Effector CD8-positive, alpha-beta T cell (primary cell): ENCODE data around the gene MAGEA10.
"Not testable (repeated sequence)": the region's sequence is repeated elsewhere in the genome, so short reads cannot be mapped to it uniquely, and the experiment has no call there.

Experiments
- DNase-seq: peaks from one replicate; lab custom pipeline; 2025; lab: John Stamatoyannopoulos, UW
- total RNA-seq, 4 experiments: gene quantifications; one replicate each; lab custom pipeline; 2026; lab: John Stamatoyannopoulos, UW

Gene MAGEA10
- total RNA-seq: 0 reads per million in 4 experiments

DNA sequence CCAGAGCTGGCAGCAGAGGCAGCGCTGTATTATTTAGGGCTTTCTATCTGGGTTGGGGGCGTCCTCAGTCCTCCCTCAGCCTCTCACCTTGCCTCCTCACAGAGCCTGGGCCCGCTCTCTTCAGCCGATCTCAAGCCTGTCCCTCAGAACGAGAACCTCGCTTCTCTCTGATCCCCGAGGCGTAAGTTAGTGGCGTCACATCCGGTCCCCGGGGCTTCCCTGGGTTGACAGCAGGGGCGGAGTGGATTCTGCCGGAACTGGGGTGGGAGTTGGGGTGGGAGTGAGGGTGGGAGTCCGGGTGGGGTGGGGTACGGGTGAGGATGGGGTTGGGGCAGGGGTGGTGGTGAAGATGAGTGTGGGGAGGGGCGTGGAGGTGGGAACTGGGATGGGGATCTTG lies at the start of gene MAGEA10:
Gene MAGEA10, minus strand, starts transcription at position 190 of the 397 bp plus-strand sequence. CDS start 2,957 bp downstream, outside the sequence.
- no peak for DNase-seq

DNA sequence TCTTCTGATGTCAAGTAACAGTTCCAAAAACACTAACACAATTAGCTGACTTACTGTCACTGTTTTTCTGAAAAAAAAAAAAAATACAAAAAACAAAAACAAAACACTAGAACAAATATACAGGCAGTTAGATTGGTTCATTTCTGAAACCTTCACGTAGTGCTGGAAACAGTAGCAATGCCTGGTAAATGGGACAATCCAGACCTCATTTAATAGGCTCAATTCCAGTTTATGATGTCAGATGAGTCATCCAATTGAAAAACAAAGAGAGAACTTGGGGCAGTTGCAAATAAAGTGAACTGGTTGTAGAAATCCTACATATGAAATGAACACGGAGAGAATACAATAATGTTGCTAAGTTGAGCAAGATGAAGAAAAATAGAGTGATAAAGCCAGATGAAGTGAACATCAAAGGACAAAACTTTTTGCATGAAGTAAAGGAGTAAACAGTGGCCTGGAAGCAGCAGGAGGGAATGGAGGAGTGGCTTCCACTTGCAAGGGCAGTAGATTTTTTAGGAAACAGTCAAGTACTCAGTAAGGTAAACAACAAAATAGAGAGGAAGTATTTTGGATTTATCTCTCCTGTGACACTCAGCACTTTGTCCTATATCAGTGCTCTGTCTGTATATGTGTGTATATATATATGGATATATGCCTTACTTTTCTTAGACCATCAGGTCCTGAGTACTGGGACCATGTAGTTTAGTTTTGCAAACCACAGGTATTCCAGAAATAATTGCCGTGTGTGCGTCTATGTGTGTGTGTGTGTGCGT lies 39.3 kb upstream of the MAGEA10 start:
- DNase-seq: no peak

DNA sequence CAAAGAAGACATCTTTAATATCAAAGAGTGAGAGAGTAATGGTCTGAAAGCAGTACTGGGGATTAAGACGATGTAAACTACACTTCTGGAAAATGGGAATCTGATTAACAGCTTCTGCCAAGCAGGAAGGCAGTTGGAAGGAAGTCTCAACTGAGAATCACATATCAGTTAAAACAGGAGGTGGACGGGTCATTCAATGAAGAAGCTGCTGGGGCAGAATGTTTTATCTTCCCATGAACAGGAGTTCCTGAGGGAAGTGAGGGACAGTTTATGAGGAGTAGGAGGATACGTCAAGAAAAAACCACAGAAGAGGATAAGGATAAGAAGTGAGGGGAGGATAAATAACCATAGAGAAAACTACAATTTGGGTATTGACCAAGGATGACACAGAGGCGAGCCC lies 38.7 kb upstream of the MAGEA10 start:
- DNase-seq: no peak

DNA sequence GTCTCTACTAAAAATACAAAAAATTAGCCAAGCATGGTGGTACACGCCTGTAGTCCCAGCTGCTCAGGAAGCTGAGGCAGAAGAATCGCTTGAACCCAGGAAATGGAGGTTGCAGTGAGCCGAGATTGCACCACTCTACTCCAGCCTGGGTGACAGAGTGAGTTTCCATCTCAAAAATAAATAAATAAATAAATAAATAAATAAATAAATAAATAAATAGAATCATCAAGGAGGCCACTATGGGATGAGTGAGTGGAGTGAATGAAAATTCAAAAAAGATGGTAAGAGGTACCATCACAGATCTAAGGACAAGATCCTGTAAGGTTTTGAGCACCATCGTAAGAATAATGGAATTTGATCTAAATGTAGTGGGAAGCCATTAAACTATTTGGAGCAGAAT lies 37.5 kb upstream of the MAGEA10 start:
- not testable (repeated sequence) for DNase-seq

DNA sequence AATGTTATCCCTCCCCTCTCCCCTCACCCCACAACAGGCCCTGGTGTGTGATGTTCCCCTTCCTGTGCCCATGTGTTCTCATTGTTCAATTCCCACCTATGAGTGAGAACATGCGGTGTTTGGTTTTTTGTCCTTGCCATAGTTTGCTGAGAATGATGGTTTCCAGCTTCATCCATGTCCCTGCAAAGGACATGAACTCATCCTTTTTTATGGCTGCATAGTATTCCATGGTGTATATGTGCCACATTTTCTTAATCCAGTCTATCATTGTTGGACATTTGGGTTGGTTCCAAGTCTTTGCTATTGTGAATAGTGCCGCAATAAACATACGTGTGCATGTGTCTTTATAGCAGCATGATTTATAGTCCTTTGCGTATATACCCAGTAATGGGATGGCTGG lies 35.5 kb upstream of the MAGEA10 start:
- DNase-seq: not testable (repeated sequence)

DNA sequence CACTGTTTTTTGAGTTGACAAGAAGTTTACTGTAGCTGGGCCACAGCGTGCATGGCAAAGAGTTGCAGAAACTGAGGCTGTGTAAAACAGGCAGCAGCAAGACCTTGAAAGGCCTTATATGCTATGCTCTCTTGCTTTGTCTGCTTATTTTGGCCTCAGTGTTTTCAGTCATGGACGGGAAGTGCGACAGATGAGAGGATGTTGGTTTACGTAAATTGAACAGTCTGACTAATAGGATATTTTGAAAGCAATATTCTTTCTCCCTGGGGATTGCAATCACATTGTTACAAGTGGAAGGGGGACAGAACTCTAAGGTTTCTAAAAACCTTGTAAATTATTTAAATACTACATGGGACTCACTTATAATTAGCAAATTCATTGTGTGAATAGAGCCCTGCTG lies 32.2 kb upstream of the MAGEA10 start:
- no peak for DNase-seq

DNA sequence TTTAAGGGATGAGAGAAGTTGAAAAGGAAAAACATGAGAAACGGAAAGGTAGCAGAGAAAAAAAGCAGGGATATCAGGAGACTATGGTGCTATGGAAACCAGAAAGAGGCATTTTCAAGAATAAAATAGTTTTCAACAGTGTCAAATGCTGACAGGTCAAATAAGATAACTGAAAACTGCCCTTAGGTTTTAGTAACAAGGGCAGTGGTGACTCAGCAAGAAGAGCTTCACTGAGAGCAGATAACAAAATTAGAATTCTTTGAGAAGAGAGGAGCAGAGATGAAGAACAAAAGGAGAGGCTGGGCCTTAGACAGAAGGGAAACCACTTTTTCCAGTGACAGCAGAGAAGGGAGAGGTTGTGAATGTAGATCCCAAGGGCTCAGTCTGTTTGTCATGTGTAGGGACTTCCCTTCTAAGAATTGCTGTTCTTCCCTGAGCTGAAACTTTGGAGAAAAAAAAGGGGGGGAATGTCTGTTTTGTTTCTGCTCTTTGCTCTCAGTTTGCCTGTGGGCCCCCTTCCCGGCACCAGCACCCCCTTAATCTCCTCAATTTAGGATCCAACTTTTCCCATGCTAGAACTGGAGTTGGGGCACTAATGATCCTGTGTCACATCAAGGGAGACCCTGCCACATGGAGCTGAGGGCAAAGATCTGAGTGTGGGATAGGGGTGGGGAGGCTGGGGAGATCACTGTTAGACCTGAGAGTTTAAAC lies 26.8 kb upstream of the MAGEA10 start:
- DNase-seq: no peak

DNA sequence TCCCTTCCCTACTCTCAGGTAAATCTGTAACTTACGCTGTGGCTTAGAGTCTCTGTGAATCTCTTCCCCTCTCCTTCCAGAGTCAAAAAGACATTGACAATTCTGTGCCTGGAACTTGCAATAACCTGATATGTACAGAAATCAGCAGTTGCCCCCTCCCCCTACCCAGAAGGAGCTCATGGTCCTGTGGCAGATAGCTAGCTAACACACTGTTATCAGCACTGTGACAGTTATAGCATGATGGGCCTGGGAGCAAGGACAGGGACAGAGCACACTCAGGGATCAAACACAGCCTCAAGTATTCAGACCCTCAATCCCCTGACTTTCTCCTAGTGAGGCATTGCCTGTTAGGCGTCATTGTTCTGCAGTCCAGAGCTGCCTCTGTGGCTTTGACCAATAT lies 18.7 kb upstream of the MAGEA10 start:
- no peak for DNase-seq

DNA sequence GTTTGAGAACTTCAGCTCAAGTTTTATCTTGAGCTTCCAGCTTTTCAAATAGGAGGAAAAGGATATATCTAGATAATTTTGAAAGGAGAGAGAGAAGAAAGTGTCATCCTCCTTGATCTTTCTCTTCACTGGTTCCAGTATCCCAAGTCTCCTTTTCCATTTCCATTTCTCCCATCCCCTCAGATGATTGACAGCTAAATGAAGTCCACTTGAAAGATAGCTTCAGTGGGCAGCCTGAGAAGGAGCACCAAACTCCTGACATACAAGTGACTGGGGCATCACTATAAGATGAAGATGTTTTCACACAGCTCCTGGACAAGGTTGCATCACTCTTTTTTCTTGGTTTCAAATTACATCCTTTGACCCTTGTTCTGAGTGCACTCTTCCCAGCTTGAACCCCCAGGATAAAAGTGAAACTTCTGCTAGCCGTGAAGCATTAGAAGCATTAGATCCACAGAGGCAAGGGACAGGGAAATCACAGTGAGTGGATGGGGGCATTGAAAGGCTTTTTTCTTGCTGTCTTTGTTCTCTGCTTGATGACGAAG lies 17.5 kb upstream of the MAGEA10 start:
- no peak for DNase-seq

DNA sequence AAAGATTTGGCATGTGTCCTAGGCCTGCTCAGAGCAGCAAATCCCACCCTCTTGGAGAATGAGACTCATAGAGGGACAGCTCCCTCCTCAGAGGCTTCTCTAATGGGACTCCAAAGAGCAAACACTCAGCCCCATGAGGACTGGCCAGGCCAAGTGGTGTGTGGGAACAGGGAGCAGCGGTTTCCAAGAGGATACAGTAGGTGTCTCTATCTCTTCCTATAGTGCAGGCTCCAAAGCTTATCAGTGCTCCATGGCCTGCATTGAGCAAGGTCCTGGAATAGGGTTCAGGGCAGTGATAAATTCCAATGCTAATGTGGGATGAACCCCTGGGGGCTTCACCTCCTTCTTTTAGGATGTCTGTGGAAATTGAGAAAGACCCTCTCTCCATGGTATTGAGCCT lies 15.7 kb upstream of the MAGEA10 start:
- no peak for DNase-seq

DNA sequence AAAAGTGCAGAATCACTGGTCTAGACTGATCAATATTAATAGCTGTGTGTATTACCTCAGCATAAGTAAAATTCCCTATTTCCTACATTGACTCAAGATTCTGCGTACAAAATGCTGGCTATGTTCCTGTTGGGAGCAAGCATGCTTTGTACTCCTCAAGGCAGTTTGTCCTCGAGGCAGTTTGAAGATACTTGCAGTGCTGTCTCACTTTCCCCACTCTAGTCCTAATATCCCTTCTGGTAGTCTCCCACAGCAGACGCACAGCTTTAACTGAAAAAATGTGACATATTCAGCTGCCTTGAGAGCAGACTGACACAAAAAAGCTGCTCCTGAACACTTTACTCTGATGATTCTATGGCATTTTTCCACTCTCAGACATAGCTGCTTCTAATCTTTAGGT lies 12.9 kb upstream of the MAGEA10 start:
- no peak for DNase-seq

DNA sequence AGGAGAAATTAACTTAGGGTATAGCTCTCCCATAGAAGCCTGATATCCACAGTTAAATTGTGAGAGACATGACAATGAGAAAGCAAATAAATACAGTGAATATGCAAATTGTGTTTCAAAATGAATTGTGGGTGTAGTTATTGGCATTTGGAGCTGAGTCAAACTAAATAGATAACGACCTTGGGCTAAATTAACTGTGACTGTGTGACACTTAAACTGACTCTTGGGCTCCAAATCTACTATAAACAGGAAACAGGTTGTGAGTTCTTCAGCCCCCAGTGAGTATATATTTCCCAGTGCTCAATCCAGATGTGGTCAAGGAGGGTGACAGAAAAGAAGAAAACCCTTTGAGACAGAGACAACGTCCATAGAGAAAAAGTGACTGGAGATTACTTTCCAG lies 11.3 kb upstream of the MAGEA10 start:
- no peak for DNase-seq

DNA sequence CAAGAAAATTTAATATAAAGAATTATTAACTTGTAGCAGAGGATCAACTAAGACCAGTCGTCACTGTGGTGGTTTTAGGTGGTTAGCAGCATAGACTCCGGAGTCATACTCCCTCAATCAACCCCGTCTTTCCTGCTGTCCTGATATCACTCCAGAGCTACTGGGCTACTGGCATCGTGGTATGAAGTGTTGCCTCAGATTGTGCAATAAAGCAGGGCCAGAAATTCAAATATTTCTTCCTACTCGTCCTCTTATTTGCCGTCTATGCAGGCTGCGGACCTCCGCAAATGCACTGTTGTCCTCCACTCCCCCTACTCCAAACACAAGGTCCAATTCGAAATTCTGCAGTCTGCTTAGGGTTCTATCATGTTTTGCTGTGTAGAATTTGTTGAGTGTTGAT lies 1.2 kb upstream of the MAGEA10 start:
- no peak for DNase-seq

DNA sequence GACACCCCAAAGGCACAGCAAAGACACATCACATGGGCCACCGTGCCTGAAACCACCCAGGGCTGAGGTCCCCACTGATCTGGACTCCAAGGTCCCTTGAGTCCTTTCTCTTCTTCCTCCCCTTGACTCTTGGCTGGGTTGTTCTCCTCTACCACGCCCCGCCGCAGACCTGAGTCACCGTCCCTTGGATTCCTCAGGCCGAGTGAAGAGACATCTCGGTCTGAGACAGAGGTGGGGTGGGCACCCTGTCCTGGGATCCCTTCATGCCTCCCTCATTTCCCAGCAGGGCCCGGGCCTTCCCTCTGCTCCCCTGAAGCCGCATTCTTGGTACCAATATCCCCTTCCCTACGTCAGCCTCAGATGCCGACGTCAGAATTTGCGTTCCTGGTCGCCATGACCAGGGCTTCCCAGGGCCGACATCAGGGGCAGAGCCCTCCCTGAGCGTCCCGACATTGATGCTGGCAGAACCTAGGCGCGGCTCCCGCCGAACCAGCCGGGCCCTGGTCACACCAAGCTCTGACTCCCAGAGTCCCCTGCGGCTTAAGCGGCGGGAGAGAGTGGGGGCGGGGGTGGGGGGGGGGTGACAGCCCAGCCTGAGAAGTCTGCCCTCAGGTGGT lies 498 bp downstream of the MAGEA10 start:
- no peak for DNase-seq

DNA sequence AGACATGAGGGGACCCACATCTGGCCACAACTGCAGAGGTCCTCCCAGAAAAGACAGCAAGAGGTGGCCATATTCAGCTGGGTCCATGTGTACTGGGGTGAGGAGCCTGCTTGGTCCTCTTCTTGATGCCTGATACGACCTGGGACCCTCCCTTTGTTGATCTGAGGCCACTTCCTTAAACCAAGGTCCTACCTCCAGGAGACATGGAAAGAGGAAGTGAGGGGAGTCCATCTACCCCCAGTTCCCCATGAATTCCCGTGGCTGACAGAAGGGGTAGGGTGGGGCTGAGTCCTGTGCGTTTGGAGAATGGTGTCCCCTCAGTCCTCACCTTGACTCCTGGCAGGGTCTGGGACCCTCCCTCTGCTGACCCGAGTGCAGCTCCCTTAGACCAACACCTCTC lies 2.1 kb downstream of the MAGEA10 start:
- no peak for DNase-seq

DNA sequence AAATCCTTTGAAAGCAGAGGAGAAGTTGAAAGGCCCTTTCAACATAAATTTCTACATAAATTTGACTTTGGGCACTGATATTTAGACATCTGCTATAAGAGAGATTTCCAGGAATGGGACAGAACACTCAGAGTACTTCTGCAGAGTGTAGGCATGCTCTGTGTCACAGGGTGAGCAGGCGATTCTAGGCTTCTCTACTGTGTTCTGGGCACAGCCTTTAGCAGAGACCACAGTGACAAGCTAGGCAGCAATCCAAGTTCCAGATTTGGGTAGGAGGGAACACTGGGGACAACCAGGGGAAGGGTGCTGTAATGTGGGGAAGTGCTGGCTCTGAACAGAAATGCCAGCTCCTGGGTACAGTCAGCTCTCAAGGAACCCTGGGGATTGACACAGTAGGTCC lies 6.9 kb downstream of the MAGEA10 start:
- DNase-seq: no peak

DNA sequence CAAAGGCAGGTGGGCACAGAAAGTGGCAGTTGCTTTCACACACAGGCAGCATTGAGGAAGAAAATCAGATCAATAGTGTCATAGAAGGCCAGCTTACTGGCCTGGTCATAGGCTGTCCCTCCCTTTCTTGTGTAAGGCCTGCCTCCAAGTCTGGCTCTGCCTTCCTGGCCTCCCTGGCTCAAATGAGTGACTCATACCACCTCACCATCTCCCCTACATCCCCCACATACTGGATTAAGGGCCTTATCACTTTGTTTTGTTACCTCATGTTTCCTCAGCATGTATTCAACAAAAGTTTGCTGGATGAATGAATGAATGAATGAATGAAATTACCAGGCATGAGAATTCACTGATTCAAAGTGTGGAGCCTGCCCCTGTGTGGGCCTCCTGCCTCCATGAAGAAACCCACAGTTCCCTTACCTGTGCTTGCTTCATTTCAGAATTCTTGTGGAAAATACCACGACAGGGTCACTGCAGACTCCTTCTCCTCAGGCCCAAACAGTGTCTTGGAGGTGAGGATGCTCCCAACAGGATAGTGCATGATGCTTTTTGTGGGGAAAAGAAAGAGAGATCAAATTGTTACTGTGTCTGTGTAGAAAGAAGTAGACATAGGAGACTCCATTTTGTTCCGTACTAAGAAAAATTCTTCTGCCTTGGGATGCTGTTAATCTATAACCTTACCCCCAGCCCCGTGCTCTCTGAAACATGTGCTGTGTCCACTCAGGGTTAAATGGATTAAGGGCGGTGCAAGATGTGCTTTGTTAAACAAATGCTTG lies 9.1 kb downstream of the MAGEA10 start:
- DNase-seq: not testable (repeated sequence)

DNA sequence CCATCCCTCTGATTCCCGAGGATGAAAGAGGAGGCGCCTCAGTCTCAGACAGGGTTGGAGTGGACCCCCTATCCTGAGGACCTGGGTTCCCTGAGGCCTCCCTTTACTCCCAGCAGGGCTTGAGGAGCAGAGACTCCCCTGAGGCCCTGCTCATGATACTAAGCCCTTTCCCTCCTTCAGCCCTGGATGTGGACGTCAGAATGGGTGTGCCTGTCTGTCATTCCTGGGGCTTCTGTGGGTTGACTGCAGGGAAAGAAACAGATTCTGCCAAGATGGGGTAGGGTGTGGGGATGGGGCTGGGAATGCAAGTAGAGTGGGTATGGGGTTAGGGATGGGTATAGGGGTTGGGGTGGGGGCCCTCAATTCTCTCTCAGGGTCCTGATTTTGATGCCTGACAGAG lies 21.1 kb downstream of the MAGEA10 start:
- no peak for DNase-seq

DNA sequence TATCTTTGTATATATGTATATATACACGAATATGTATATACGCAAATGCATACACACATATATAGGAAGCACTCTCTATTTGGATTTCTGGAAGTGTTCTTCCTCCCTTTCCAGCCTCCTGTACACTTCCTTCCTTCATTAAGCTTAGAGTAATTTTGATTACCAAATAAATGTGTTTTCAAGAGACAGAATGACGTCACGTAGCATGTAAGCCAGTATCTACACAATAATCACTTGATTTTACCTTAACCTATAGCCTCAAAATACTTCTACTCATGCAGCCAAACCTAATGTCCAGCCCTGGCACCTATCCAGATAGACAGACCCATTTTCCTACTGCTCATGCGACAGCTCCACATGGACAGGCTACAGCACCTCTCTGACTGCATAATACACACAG lies 29.9 kb downstream of the MAGEA10 start:
- DNase-seq: no peak

DNA sequence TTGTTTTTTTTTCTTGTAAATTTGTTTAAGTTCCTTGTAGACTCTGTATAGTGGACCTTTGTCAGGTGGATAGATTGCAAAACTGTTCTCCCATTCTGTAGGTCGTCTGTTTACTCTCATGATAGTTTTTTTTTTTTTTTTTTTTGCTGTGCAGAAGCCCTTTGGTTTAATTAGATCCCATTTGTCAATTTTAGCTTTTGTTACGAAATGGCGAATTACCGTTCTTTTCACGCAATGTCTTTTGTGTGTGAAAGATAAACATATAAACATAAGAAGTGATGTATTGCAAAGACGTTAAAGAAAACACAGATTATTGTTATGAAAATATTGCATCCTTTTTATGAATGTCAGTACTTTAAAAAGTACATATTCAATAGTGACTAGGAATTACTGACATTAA lies 34.5 kb downstream of the MAGEA10 start:
- DNase-seq: no peak

DNA sequence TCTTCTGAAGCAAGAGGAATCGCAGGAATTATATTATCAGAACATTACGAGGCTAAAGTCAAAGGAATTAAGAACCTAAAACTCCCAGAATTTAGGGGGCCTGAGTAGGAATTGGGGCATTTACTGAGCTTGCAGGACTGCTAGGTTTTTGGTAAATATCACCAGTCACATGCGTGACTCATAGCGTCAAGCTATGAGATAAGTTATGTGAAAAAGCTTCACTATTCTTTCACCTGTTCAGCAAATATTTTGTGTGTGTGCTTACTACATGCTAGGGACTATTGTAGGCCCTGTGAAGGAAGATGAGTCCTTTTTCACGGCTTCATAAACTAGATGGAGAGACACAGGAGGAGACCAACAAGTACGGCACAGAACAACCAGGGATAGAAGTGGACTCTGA lies 52.2 kb downstream of the MAGEA10 start:
- DNase-seq: no peak
